Measurements from ENCODE around the gene SMPD4.
"Not testable (repeated sequence)": the region's sequence is repeated elsewhere in the genome, so short reads cannot be mapped to it uniquely, and the experiment has no call there.

DNA sequence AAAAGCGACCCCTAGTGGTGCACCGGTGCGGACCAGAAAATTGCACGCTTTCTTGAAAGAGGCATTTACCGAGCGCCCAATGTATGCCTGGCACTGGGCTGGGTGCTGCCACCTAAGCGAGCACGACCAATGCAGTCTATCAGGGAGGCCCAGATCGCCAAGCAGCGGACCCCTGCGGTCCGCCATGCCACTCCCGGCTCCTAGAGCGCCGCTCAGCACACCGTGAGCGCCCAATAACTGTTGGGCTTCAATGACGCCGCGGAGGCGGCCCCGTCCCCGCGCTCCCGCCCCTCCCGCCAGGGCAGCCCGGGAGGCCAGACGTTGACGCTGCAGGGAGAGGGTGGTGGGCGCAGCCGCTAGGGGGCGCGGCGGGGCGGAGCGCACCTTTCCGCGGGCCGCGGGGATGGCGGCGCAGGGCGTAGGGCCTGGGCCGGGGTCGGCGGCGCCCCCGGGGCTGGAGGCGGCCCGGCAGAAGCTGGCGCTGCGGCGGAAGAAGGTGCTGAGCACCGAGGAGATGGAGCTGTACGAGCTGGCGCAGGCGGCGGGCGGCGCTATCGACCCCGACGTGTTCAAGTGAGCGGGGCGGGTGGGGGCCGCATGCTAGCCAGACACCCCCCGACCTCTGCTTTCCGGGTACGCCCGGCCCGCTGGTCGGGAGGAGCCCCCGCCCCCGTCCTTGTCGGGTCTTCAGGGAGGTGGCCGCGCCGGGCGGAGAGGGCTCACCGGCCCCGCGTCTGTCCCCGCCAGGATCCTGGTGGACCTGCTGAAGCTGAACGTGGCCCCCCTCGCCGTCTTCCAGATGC lies 679 bp upstream of the SMPD4 start, which contains the start of gene MZT2B:
- TF ChIP-seq, protein P1, sequence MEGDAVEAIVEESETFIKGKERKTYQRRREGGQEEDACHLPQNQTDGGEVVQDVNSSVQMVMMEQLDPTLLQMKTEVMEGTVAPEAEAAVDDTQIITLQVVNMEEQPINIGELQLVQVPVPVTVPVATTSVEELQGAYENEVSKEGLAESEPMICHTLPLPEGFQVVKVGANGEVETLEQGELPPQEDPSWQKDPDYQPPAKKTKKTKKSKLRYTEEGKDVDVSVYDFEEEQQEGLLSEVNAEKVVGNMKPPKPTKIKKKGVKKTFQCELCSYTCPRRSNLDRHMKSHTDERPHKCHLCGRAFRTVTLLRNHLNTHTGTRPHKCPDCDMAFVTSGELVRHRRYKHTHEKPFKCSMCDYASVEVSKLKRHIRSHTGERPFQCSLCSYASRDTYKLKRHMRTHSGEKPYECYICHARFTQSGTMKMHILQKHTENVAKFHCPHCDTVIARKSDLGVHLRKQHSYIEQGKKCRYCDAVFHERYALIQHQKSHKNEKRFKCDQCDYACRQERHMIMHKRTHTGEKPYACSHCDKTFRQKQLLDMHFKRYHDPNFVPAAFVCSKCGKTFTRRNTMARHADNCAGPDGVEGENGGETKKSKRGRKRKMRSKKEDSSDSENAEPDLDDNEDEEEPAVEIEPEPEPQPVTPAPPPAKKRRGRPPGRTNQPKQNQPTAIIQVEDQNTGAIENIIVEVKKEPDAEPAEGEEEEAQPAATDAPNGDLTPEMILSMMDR (conservative IDR thresholded peaks at IDR 0.05; ENCODE audit: low read depth, low read length) = peak; percentile 68
- not testable (repeated sequence) for TF ChIP-seq EZH2 (IDR thresholded peaks at IDR 0.05; ENCODE audit: borderline replicate concordance, low read depth, low read length, poor library complexity, severe bottlenecking)
